BE2C (cell line): Measurements from ENCODE around the gene MYDGF.

Source experiments
- DNase-seq: peaks from one replicate; pipeline ENCODE4 v3.0.0-alpha.2; 2020
- H3K27me3 ChIP-seq: fragments of 250-450 bp; sonication (Bioruptor Pico); 2 replicates; pipeline ENCODE4 v1.5.1; 2020; ENCODE audit warnings: mild to moderate bottlenecking
- H3K36me3 ChIP-seq: fragments of 250-450 bp; sonication (Bioruptor Pico); 2 replicates; pipeline ENCODE4 v1.5.1; 2020; ENCODE audit warnings: mild to moderate bottlenecking
- H3K4me1 ChIP-seq: fragments of 250-450 bp; sonication (Bioruptor Pico); 2 replicates; pipeline ENCODE4 v1.5.1; 2020
- H3K4me3 ChIP-seq: 2 replicates; pipeline ENCODE4 v1.5.1; 2011; ENCODE audit warnings: low read depth, low read length
- H3K9me3 ChIP-seq: fragments of 250-450 bp; sonication (Bioruptor Pico); 2 replicates; pipeline ENCODE4 v1.5.1; 2020
- CTCF ChIP-seq: IDR thresholded peaks from 2 replicates; pipeline ENCODE4 v1.5.1; 2012; ENCODE audit warnings: mild to moderate bottlenecking, low read depth, low read length

MYDGF gene

GRCh38 chr19:4707956-4708650 is 38.0 kb upstream of the MYDGF start:
- Histone ChIP-seq H3K4me3 (no peak overlapping the region), H3K36me3 (peaks cover 44% of the 10 kb centered on the region), H3K27me3 (no peaks in the 10 kb centered on the region), H3K4me1 (no peaks in the 10 kb centered on the region; the same call in 1 of the 2 replicates), H3K9me3 (no peaks in the 10 kb centered on the region)
- DNase-seq = no peak
- TF ChIP-seq CTCF = no peak

- H3K27me3 ChIP-seq = no peaks in the 10 kb centered on the region
- H3K4me3 ChIP-seq = no peak overlapping the region
- H3K36me3 ChIP-seq = peaks cover 41% of the 10 kb centered on the region
- DNase-seq = no peak
- TF ChIP-seq CTCF = no peak
- H3K9me3 ChIP-seq = no peaks in the 10 kb centered on the region
- no peaks in the 10 kb centered on the region; the same call in 1 of the 2 replicates for H3K4me1 ChIP-seq
Observed at GRCh38 chr19:4707322-4707721, 37.2 kb upstream of the MYDGF start.

- H3K4me1 ChIP-seq = no peaks in the 10 kb centered on the region; the same call in 1 of the 2 replicates
- peaks cover 44% of the 10 kb centered on the region for H3K36me3 ChIP-seq
- H3K27me3 ChIP-seq = no peaks in the 10 kb centered on the region
- DNase-seq = no peak
- no peak for TF ChIP-seq CTCF
- no peaks in the 10 kb centered on the region for H3K9me3 ChIP-seq
- no peak overlapping the region for H3K4me3 ChIP-seq
Observed at GRCh38 chr19:4705413-4706131, 35.4 kb upstream of the MYDGF start.

GRCh38 chr19:4704317-4704673 is 34.2 kb upstream of the MYDGF start:
- Histone ChIP-seq H3K4me3 (no peak overlapping the region), H3K27me3 (no peaks in the 10 kb centered on the region), H3K4me1 (no peaks in the 10 kb centered on the region), H3K9me3 (no peaks in the 10 kb centered on the region), H3K36me3 (peaks cover 52% of the 10 kb centered on the region)
- DNase-seq = no peak
- TF ChIP-seq CTCF = no peak

- H3K4me1 ChIP-seq = no peaks in the 10 kb centered on the region
- no peak for TF ChIP-seq CTCF
- H3K4me3 ChIP-seq = no peak overlapping the region
- H3K27me3 ChIP-seq = no peaks in the 10 kb centered on the region
- H3K9me3 ChIP-seq = no peaks in the 10 kb centered on the region
- no peak for DNase-seq
- peaks cover 54% of the 10 kb centered on the region for H3K36me3 ChIP-seq
Observed at GRCh38 chr19:4703671-4704316, 33.7 kb upstream of the MYDGF start.

GRCh38 chr19:4702764-4703163 is 32.6 kb upstream of the MYDGF start:
- Histone ChIP-seq H3K4me1 (no peaks in the 10 kb centered on the region), H3K9me3 (no peaks in the 10 kb centered on the region), H3K36me3 (peaks cover 64% of the 10 kb centered on the region), H3K27me3 (no peaks in the 10 kb centered on the region), H3K4me3 (no peak overlapping the region)
- DNase-seq = no peak
- no peak for TF ChIP-seq CTCF
